CD14-positive monocyte (primary cell): Measurements from ENCODE around the gene SULT2B1. TPM values are rescaled to one million over a fixed set of nuclear protein-coding genes. Genes with fewer than 3 reads are reported as not detected.
A peak's percentile ranks its signal among the peaks of the same experiment; 100 is the strongest.

ENCODE experiments used
- DNase-seq, 3 donors: peaks; one replicate each; pipeline ENCODE4 v3.0.0-alpha.2; 2011 to 2022
- H2AFZ ChIP-seq: 2 replicates; pipeline ENCODE4 v1.6.0; 2012; ENCODE audit warnings: mild to moderate bottlenecking, low read depth, low read length, inconsistent platforms; ENCODE audit not compliant: insufficient read depth, poor library complexity, severe bottlenecking
- H3K27ac ChIP-seq, 2 donors: 1 replicate in 1 of 2; 2 replicates in 1 of 2; pipeline ENCODE4 v1.5.1; 2012 to 2013; ENCODE audit warnings: low read length in 2 of 2, control low read depth in 1 of 2, inconsistent platforms in 1 of 2, low read depth in 1 of 2, mild to moderate bottlenecking in 1 of 2
- H3K27me3 ChIP-seq, 2 donors: one replicate each; pipeline versions ENCODE4 v1.6.0 to v1.6.1; 2011 to 2013; ENCODE audit warnings: low read length in 2 of 2; ENCODE audit not compliant: control insufficient read depth in 2 of 2, insufficient read depth in 2 of 2
- H3K36me3 ChIP-seq, 2 donors: replicated peaks in 1 of 2; 1 replicate in 1 of 2; 2 replicates in 1 of 2; pipeline versions ENCODE4 v1.5.1 to v1.6.1; 2012 to 2013; ENCODE audit warnings: low read length in 2 of 2, control low read depth in 1 of 2, inconsistent platforms in 1 of 2, mild to moderate bottlenecking in 1 of 2; ENCODE audit not compliant: insufficient read depth in 2 of 2, control insufficient read depth in 1 of 2
- H3K4me1 ChIP-seq, 2 donors: 1 replicate in 1 of 2; 2 replicates in 1 of 2; pipeline versions ENCODE4 v1.5.1 to v1.6.1; 2012 to 2013; ENCODE audit warnings: low read length in 2 of 2, control low read depth in 1 of 2, inconsistent platforms in 1 of 2, mild to moderate bottlenecking in 1 of 2, moderate library complexity in 1 of 2; ENCODE audit not compliant: insufficient read depth in 2 of 2, control insufficient read depth in 1 of 2
- H3K4me2 ChIP-seq: replicated peaks from 2 replicates; pipeline ENCODE3; 2012; ENCODE audit warnings: low read length, moderate library complexity, mild to moderate bottlenecking; ENCODE audit not compliant: poor library complexity, severe bottlenecking; ENCODE audit errors: extremely low read depth
- H3K4me3 ChIP-seq, 3 experiments: fragments of 200-600 bp in 1 of 3; sonication (generic) in 1 of 3; replicated peaks in 1 of 3; 1 replicate in 2 of 3; 2 replicates in 1 of 3; pipeline ENCODE4 v1.5.1; 2011 to 2013; ENCODE audit warnings: low read length in 3 of 3, mild to moderate bottlenecking in 3 of 3, control low read depth in 2 of 3, low read depth in 2 of 3, inconsistent platforms in 1 of 3, moderate library complexity in 1 of 3
- H3K79me2 ChIP-seq: 2 replicates; pipeline ENCODE4 v1.6.0; 2012; ENCODE audit warnings: mild to moderate bottlenecking, control low read depth, inconsistent platforms, low read length, moderate library complexity; ENCODE audit not compliant: insufficient read depth
- H3K9ac ChIP-seq: 2 replicates; pipeline ENCODE4 v1.6.0; 2017; ENCODE audit warnings: low read length, mild to moderate bottlenecking; ENCODE audit not compliant: insufficient read depth, poor library complexity, severe bottlenecking
- H3K9me3 ChIP-seq, 2 donors: replicated peaks in 1 of 2; 1 replicate in 1 of 2; 2 replicates in 1 of 2; pipeline versions ENCODE4 v1.5.1 to v1.6.1; 2012 to 2013; ENCODE audit warnings: low read length in 2 of 2, control low read depth in 1 of 2; ENCODE audit not compliant: control insufficient read depth in 1 of 2, insufficient read depth in 1 of 2
- H4K20me1 ChIP-seq: 2 replicates; pipeline ENCODE4 v1.6.0; 2012; ENCODE audit warnings: mild to moderate bottlenecking, low read length, control low read depth, moderate library complexity; ENCODE audit not compliant: insufficient read depth
- H3K27ac Mint-ChIP-seq, 7 donors: one replicate each; pipeline ENCODE4 v1.8.0; 2020; ENCODE audit warnings: mild to moderate bottlenecking in 7 of 7, mixed read lengths in 7 of 7, moderate library complexity in 6 of 7, inconsistent platforms in 2 of 7
- H3K27me3 Mint-ChIP-seq, 3 donors: one replicate each; pipeline ENCODE4 v1.8.0; 2021 to 2022; ENCODE audit warnings: low read depth in 3 of 3, mild to moderate bottlenecking in 3 of 3, mixed read lengths in 3 of 3, moderate library complexity in 3 of 3, inconsistent platforms in 1 of 3
- H3K36me3 Mint-ChIP-seq, 2 donors: one replicate each; pipeline ENCODE4 v1.8.0; 2020; ENCODE audit warnings: mixed read lengths in 2 of 2, inconsistent platforms in 1 of 2, mild to moderate bottlenecking in 1 of 2
- H3K4me1 Mint-ChIP-seq: one replicate; pipeline ENCODE4 v1.8.0; 2020; ENCODE audit warnings: mild to moderate bottlenecking, mixed read lengths
- H3K4me3 Mint-ChIP-seq, 2 donors: one replicate each; pipeline ENCODE4 v1.8.0; 2020; ENCODE audit warnings: mild to moderate bottlenecking in 2 of 2, mixed read lengths in 2 of 2, moderate library complexity in 1 of 2
- H3K9me3 Mint-ChIP-seq, 7 donors: one replicate each; pipeline ENCODE4 v1.8.0; 2020 to 2022; ENCODE audit warnings: mixed read lengths in 7 of 7, mild to moderate bottlenecking in 6 of 7, moderate library complexity in 6 of 7, inconsistent platforms in 2 of 7
- whole genome bisulfite sequencing: methylation state at CpG from one replicate; pipeline ENCODE4 v1.1.5; 2013; ENCODE audit warnings: missing lambda C conversion rate; ENCODE audit not compliant: insufficient coverage; 5-methylcytosine and 5-hydroxymethylcytosine counted together
- intact Hi-C, 2 donors: fragments of 100-400 bp; cut with micrococcal nuclease; formaldehyde crosslinking; loops; one replicate each; pipeline versions ENCODE4 v1.15.0 to v1.15.1; 2023
- polyA plus RNA-seq, 3 donors: library from polyadenylated mRNA; depleted of rRNA in 1 of 3; unstranded in 2 of 3; stranded (reverse) in 1 of 3; fragments of 300-500 nt in 2 of 3; fragments of >200 nt in 1 of 3; fragmentation: Illumina TruSeq in 2 of 3; gene quantifications; 1 replicate in 2 of 3; 2 replicates in 1 of 3; pipeline ENCODE4 v1.2.3, GENCODE V29; 2012 to 2021
- TF ChIP-seq, protein P1 (sequence below): fragments of 200-600 bp; IDR thresholded peaks from one replicate; pipeline ENCODE4 v1.8.0; 2022; ENCODE audit warnings: antibody characterized with exemption, mild to moderate bottlenecking

SULT2B1 gene
- polyA plus RNA-seq, 3 donors: 0.09 to 0.40 TPM; not detected in 1

DNA sequence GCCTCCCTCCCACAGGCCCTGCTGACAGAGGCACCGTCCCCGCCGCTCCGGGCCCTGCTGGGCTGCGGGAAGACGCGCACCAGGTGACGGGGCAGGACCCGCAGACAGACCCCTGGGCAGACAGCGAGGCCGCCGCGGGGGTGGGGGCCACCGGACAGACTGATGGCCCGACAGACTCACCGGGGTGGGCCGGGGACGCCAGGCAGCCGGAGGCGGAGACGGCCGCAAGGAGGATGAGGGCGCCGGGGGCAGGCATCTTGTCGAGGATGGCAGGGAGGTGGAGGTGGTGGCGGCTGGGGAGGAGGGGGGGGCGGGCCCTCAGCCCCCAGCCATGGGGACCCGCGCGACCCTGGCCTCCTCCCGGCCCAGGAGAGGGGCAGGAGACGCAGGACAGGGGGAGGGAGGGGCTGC is 40.6 kb upstream of the SULT2B1 start:
- H3K27ac Mint-ChIP-seq: no peak overlapping the region
- no peak for DNase-seq
- peaks cover 11% of the 10 kb centered on the region for H3K4me1 Mint-ChIP-seq
- TF ChIP-seq, protein P1, sequence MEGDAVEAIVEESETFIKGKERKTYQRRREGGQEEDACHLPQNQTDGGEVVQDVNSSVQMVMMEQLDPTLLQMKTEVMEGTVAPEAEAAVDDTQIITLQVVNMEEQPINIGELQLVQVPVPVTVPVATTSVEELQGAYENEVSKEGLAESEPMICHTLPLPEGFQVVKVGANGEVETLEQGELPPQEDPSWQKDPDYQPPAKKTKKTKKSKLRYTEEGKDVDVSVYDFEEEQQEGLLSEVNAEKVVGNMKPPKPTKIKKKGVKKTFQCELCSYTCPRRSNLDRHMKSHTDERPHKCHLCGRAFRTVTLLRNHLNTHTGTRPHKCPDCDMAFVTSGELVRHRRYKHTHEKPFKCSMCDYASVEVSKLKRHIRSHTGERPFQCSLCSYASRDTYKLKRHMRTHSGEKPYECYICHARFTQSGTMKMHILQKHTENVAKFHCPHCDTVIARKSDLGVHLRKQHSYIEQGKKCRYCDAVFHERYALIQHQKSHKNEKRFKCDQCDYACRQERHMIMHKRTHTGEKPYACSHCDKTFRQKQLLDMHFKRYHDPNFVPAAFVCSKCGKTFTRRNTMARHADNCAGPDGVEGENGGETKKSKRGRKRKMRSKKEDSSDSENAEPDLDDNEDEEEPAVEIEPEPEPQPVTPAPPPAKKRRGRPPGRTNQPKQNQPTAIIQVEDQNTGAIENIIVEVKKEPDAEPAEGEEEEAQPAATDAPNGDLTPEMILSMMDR: no peak
- H3K9me3 ChIP-seq: peaks cover 4 to 11% of the 10 kb centered on the region in 2 donors
- H3K9ac ChIP-seq: no peak overlapping the region
- peaks cover 5 to 30% (median 18%) of the 10 kb centered on the region in 3 donors for H3K27me3 Mint-ChIP-seq
- no peaks in the 10 kb centered on the region for H3K36me3 ChIP-seq
- H2AFZ ChIP-seq: no peak overlapping the region
- H4K20me1 ChIP-seq: no peaks in the 10 kb centered on the region
- peaks cover 20 to 37% of the 10 kb centered on the region in 2 donors for H3K27me3 ChIP-seq
- intact Hi-C loops: no loop called here
- peak overlapping the region; percentile 16 to 74 for H3K4me3 Mint-ChIP-seq
- H3K36me3 Mint-ChIP-seq: peaks cover 0 to 5% of the 10 kb centered on the region in 2 donors
- WGBS: 0% methylated on average over 30 of the region's 32 CpGs
- H3K4me3 ChIP-seq: no peak overlapping the region
- H3K4me2 ChIP-seq: no peak overlapping the region
- no peak overlapping the region for H3K27ac ChIP-seq
- no peaks in the 10 kb centered on the region for H3K79me2 ChIP-seq
- H3K9me3 Mint-ChIP-seq: peaks cover 0 to 9% (median 6%) of the 10 kb centered on the region in 7 donors
- peaks cover 11 to 19% of the 10 kb centered on the region in 2 donors for H3K4me1 ChIP-seq

DNA sequence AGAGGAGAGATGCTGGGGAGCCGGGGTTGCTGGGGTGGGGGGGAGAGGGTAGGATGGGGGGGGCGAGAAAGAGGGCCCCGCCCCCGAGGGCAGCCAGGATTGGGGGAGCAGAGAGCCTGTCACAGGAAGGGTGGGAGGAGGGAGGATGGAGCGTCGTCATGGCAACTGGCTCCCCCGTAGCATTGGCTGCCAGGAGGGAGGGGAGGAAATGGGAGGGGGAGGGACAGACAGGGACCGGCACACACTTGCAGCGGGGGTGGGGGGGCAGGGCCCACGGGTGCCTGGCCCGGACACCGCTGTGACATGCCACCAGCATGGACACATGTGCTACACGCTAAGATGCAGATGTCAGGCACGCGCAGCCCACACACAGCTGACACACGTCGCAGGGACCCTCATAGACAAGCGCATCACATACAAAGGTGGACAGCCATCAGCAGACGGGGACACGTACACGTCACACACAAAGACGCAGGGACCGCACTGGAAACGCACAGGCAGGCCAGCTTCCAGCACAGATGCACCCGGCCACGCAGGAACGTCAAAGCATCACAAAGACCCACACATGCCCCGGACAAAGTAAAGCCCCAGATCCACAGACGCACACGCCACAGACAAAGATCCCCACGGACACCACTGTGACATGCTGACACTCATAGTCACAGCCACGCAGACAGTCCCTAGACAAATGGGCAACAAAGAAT is 40.0 kb upstream of the SULT2B1 start, which contains the start of gene LMTK3:
LMTK3 (minus strand) TSS at position 36 of the 704 bp plus-strand sequence. CDS start 259 bp downstream, outside the sequence.
- peaks cover 11 to 19% of the 10 kb centered on the region in 2 donors for H3K4me1 ChIP-seq
- 8% methylated on average over 27 of the region's 32 CpGs for WGBS
- Mint-ChIP-seq H3K9me3 (peaks cover 0 to 9% (median 6%) of the 10 kb centered on the region in 7 donors), H3K4me3 (peak within 1 kb of the TSS; percentile 16 to 74), H3K27ac (no peak within 1 kb of the TSS), H3K36me3 (peaks cover 0 to 5% of the 10 kb centered on the region in 2 donors), H3K27me3 (peaks cover 5 to 30% (median 20%) of the 10 kb centered on the region in 3 donors), H3K4me1 (peaks cover 11% of the 10 kb centered on the region)
- no peaks in the 10 kb centered on the region for H3K79me2 ChIP-seq
- H3K9me3 ChIP-seq: peaks cover 4 to 11% of the 10 kb centered on the region in 2 donors
- H3K27ac ChIP-seq: no peak within 1 kb of the TSS
- no peak within 1 kb of the TSS for H2AFZ ChIP-seq
- peaks cover 20 to 37% of the 10 kb centered on the region in 2 donors for H3K27me3 ChIP-seq
- H3K4me3 ChIP-seq: no peak within 1 kb of the TSS
- intact Hi-C loops: no loop called here
- TF ChIP-seq, protein P1: no peak
- no peaks in the 10 kb centered on the region for H4K20me1 ChIP-seq
- H3K4me2 ChIP-seq: no peak within 1 kb of the TSS
- no peak within 1 kb of the TSS for H3K9ac ChIP-seq
- no peaks in the 10 kb centered on the region for H3K36me3 ChIP-seq
- no peak for DNase-seq
